ENCODE data around the gene IL1R1.

IL1R1 gene

GRCh38 chr2:102116630-102117471 is 25.7 kb upstream of the IL1R1 start:
- H3K9me3 ChIP-seq (ENCODE audit: insufficient read depth, low read length, severe bottlenecking), result no peaks in the 10 kb centered on the region
- no peak for ATAC-seq (ENCODE audit: insufficient read depth, low read depth)

GRCh38 chr2:102117472-102117858 is 25.1 kb upstream of the IL1R1 start:
- H3K4me2 ChIP-seq (ENCODE audit: insufficient read depth, low read length), result no peak overlapping the region
- no peaks in the 10 kb centered on the region for H3K9me3 ChIP-seq (ENCODE audit: insufficient read depth, low read length, severe bottlenecking)
- no peaks in the 10 kb centered on the region for H3K4me1 ChIP-seq (ENCODE audit: insufficient read depth, low read length)
- no peak overlapping the region for H3K27ac ChIP-seq (ENCODE audit: low read length)
- H3K27me3 ChIP-seq (ENCODE audit: insufficient read depth, low read length, poor library complexity), result peaks cover under 1% of the 10 kb centered on the region
- no peak overlapping the region for H3K4me3 ChIP-seq (ENCODE audit: low read depth in 1 of 2, low read length in 2 of 2)
- H2AFZ ChIP-seq (ENCODE audit: low read depth, low read length), result no peak overlapping the region
- H3K9ac ChIP-seq (ENCODE audit: low read depth, low read length), result no peak overlapping the region
- DNase-seq (no peak), ATAC-seq (ENCODE audit: insufficient read depth, low read depth) (no peak)
- no peaks in the 10 kb centered on the region for H3K79me2 ChIP-seq (ENCODE audit: insufficient read depth, low read length)
- TF ChIP-seq CTCF (IDR thresholded peaks at IDR 0.05; ENCODE audit: borderline replicate concordance, extremely low read depth, low read length, poor library complexity, severe bottlenecking) (no peak), EZH2 (IDR thresholded peaks at IDR 0.05; ENCODE audit: borderline replicate concordance, low read depth, low read length, severe bottlenecking) (no peak)
- H4K20me1 ChIP-seq (ENCODE audit: insufficient read depth, low read length), result no peaks in the 10 kb centered on the region
- no peaks in the 10 kb centered on the region for H3K36me3 ChIP-seq (ENCODE audit: insufficient read depth, low read length)

More at GRCh38 chr2:102116630-102117471, 25.7 kb upstream of the IL1R1 start:
- Histone ChIP-seq H3K4me2 (ENCODE audit: insufficient read depth, low read length) (no peak overlapping the region), H3K27me3 (ENCODE audit: insufficient read depth, low read length, poor library complexity) (no peaks in the 10 kb centered on the region), H3K36me3 (ENCODE audit: insufficient read depth, low read length) (no peaks in the 10 kb centered on the region), H4K20me1 (ENCODE audit: insufficient read depth, low read length) (no peaks in the 10 kb centered on the region), H3K4me3 (ENCODE audit: low read depth in 1 of 2, low read length in 2 of 2) (no peak overlapping the region), H3K4me1 (ENCODE audit: insufficient read depth, low read length) (no peaks in the 10 kb centered on the region), H2AFZ (ENCODE audit: low read depth, low read length) (no peak overlapping the region), H3K9ac (ENCODE audit: low read depth, low read length) (no peak overlapping the region), H3K79me2 (ENCODE audit: insufficient read depth, low read length) (no peaks in the 10 kb centered on the region), H3K27ac (ENCODE audit: low read length) (no peak overlapping the region)
- no peak for DNase-seq
- no peak for TF ChIP-seq CTCF (IDR thresholded peaks at IDR 0.05; ENCODE audit: borderline replicate concordance, extremely low read depth, low read length, poor library complexity, severe bottlenecking)
- TF ChIP-seq EZH2 (IDR thresholded peaks at IDR 0.05; ENCODE audit: borderline replicate concordance, low read depth, low read length, severe bottlenecking), result no peak

GRCh38 chr2:102119255-102119654 is 23.3 kb upstream of the IL1R1 start:
- ATAC-seq (ENCODE audit: insufficient read depth, low read depth) (no peak), DNase-seq (no peak)
- Histone ChIP-seq H3K4me2 (ENCODE audit: insufficient read depth, low read length) (no peak overlapping the region), H3K4me1 (ENCODE audit: insufficient read depth, low read length) (no peaks in the 10 kb centered on the region), H3K9me3 (ENCODE audit: insufficient read depth, low read length, severe bottlenecking) (no peaks in the 10 kb centered on the region), H4K20me1 (ENCODE audit: insufficient read depth, low read length) (no peaks in the 10 kb centered on the region), H3K9ac (ENCODE audit: low read depth, low read length) (no peak overlapping the region), H3K36me3 (ENCODE audit: insufficient read depth, low read length) (no peaks in the 10 kb centered on the region), H3K27me3 (ENCODE audit: insufficient read depth, low read length, poor library complexity) (peaks cover 3% of the 10 kb centered on the region), H3K79me2 (ENCODE audit: insufficient read depth, low read length) (no peaks in the 10 kb centered on the region), H3K27ac (ENCODE audit: low read length) (no peak overlapping the region), H2AFZ (ENCODE audit: low read depth, low read length) (no peak overlapping the region), H3K4me3 (ENCODE audit: low read depth in 1 of 2, low read length in 2 of 2) (no peak overlapping the region)
- TF ChIP-seq EZH2 (IDR thresholded peaks at IDR 0.05; ENCODE audit: borderline replicate concordance, low read depth, low read length, severe bottlenecking) (no peak), CTCF (IDR thresholded peaks at IDR 0.05; ENCODE audit: borderline replicate concordance, extremely low read depth, low read length, poor library complexity, severe bottlenecking) (no peak)

All from DND-41 (cell line).